ENCODE data around the gene IFITM1. TPM values are rescaled to one million over a fixed set of nuclear protein-coding genes. Genes with fewer than 3 reads are reported as not detected.

The IFITM1 gene
- total RNA-seq, 1 donor from 2014 or later: 526 TPM

DNA sequence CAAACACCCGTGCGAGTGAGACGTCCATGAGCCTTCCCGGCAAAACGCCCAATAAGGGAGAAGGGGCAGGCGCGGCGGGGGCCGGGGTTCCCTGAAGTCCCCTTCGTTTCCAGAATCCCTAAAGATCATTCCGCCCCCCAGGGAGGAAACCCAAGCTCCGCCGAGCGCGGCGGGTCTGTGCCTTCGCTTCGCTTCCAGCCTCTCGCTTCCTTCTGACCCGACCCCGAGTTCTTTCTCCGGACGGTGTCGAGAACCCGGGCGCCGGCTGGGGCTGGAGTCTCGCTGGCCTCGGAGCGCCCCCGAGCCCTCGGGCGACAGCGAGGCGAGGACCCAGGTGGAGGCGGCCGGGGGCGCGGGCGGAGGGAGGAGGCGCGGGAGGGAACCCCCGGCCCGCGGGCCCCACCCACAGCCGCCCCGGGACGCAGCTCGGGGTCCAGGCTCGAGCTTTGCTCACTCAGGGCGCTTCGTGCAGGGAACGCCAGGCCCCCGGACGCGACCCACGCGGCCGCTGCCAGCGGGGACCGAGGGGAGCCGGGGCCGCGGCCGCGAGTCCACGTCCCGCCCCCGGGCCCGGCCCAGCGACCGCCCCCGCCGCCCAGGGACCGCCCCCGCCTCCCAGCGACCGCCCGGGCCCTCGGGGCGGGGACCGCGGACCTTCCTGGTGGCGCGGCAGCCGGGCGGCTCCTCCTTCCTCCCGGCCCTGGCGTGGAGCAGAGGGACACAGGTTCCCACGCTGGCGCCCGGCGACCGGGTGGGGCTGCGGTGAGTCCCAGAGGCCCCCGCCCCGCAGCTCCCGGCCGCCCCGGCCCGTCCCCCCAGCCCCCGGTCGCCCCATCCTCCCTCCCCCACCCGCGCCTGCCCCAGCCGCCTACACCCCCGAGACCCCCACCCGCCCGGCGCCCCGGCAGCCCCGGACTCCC, 25.1 kb upstream of the IFITM1 start, which contains the start of gene PGGHG:
Gene PGGHG (plus strand): TSS at position 649 of the 920 bp plus-strand sequence. CDS start 691 bp downstream, outside the sequence.
- Histone ChIP-seq H3K4me3 (ENCODE audit: insufficient read depth, low read depth, low read length) (peak within 1 kb of the TSS; percentile 57), H3K27ac (ENCODE audit: low read depth, low read length) (no peak within 1 kb of the TSS), H3K4me1 (ENCODE audit: insufficient read depth, low read length) (peaks cover 6% of the 10 kb centered on the region), H3K79me2 (ENCODE audit: insufficient read depth, low read length) (no peaks in the 10 kb centered on the region), H3K4me2 (ENCODE audit: low read length) (peak within 1 kb of the TSS; percentile 90), H3K27me3 (ENCODE audit: insufficient read depth, low read length) (peaks cover 15% of the 10 kb centered on the region), H3K9ac (ENCODE audit: low read length) (peak within 1 kb of the TSS; percentile 61), H2AFZ (ENCODE audit: low read depth, low read length) (peak within 1 kb of the TSS; percentile 86), H4K20me1 (ENCODE audit: insufficient read depth, low read length) (no peaks in the 10 kb centered on the region), H3K9me3 (ENCODE audit: insufficient read depth, low read depth, low read length) (no peaks in the 10 kb centered on the region), H3K36me3 (ENCODE audit: insufficient read depth, low read length) (no peaks in the 10 kb centered on the region)
- Mint-ChIP-seq H3K4me3 (ENCODE audit: unreplicated experiment) (peak within 1 kb of the TSS; percentile 81), H3K27me3 (ENCODE audit: low read depth, unreplicated experiment) (peaks cover 29% of the 10 kb centered on the region), H3K36me3 (ENCODE audit: low read depth, unreplicated experiment) (peaks cover 1% of the 10 kb centered on the region), H3K27ac (ENCODE audit: unreplicated experiment) (no peak within 1 kb of the TSS), H3K9me3 (ENCODE audit: unreplicated experiment) (no peaks in the 10 kb centered on the region), H3K4me1 (ENCODE audit: low read depth, unreplicated experiment) (no peaks in the 10 kb centered on the region)
- no peak for FAIRE-seq
- peak; percentile 76 for TF ChIP-seq EZH2 (IDR thresholded peaks at IDR 0.05; ENCODE audit: insufficient read depth, low read length)
- TF ChIP-seq, protein P1, sequence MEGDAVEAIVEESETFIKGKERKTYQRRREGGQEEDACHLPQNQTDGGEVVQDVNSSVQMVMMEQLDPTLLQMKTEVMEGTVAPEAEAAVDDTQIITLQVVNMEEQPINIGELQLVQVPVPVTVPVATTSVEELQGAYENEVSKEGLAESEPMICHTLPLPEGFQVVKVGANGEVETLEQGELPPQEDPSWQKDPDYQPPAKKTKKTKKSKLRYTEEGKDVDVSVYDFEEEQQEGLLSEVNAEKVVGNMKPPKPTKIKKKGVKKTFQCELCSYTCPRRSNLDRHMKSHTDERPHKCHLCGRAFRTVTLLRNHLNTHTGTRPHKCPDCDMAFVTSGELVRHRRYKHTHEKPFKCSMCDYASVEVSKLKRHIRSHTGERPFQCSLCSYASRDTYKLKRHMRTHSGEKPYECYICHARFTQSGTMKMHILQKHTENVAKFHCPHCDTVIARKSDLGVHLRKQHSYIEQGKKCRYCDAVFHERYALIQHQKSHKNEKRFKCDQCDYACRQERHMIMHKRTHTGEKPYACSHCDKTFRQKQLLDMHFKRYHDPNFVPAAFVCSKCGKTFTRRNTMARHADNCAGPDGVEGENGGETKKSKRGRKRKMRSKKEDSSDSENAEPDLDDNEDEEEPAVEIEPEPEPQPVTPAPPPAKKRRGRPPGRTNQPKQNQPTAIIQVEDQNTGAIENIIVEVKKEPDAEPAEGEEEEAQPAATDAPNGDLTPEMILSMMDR (IDR thresholded peaks at IDR 0.05; ENCODE audit: insufficient read depth, low read depth, low read length): no peak
- no peak for DNase-seq (ENCODE audit: low read depth)

DNA sequence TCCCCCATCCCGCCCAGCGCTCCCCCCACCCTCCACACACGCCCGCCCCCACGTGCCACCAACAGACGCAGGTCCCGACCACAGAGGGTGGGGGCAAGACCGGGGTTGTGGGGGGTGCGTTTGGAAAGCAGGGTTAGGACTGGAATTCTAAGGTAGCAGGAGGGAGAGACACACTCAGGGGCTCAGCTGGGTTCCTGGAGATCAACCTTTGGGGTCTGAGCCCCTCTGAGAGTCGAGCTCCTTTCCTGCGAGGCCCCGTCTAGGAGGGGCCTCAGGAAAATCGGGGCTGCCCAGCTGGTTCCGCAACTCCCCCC, 24.5 kb upstream of the IFITM1 start:
- DNase-seq (ENCODE audit: low read depth) (no peak), FAIRE-seq (no peak)
- no peak overlapping the region for H3K27ac Mint-ChIP-seq (ENCODE audit: unreplicated experiment)
- Histone ChIP-seq H3K9me3 (ENCODE audit: insufficient read depth, low read depth, low read length) (no peaks in the 10 kb centered on the region), H4K20me1 (ENCODE audit: insufficient read depth, low read length) (no peaks in the 10 kb centered on the region), H3K79me2 (ENCODE audit: insufficient read depth, low read length) (no peaks in the 10 kb centered on the region), H2AFZ (ENCODE audit: low read depth, low read length) (no peak overlapping the region), H3K9ac (ENCODE audit: low read length) (no peak overlapping the region), H3K4me2 (ENCODE audit: low read length) (peak overlapping the region; percentile 65), H3K27ac (ENCODE audit: low read depth, low read length) (no peak overlapping the region), H3K4me1 (ENCODE audit: insufficient read depth, low read length) (peaks cover 6% of the 10 kb centered on the region), H3K27me3 (ENCODE audit: insufficient read depth, low read length) (peaks cover 15% of the 10 kb centered on the region), H3K4me3 (ENCODE audit: insufficient read depth, low read depth, low read length) (no peak overlapping the region), H3K36me3 (ENCODE audit: insufficient read depth, low read length) (no peaks in the 10 kb centered on the region)
- TF ChIP-seq, protein P1 (IDR thresholded peaks at IDR 0.05; ENCODE audit: insufficient read depth, low read depth, low read length): no peak
- no peak for TF ChIP-seq EZH2 (IDR thresholded peaks at IDR 0.05; ENCODE audit: insufficient read depth, low read length)
- H3K4me1 Mint-ChIP-seq (ENCODE audit: low read depth, unreplicated experiment): no peaks in the 10 kb centered on the region
- no peaks in the 10 kb centered on the region for H3K9me3 Mint-ChIP-seq (ENCODE audit: unreplicated experiment)
- peak overlapping the region; percentile 81 for H3K4me3 Mint-ChIP-seq (ENCODE audit: unreplicated experiment)
- peaks cover 1% of the 10 kb centered on the region for H3K36me3 Mint-ChIP-seq (ENCODE audit: low read depth, unreplicated experiment)
- H3K27me3 Mint-ChIP-seq (ENCODE audit: low read depth, unreplicated experiment): peaks cover 28% of the 10 kb centered on the region
